ENCODE measurements around the gene BMPER. TPM values are rescaled to one million over a fixed set of nuclear protein-coding genes. Genes with fewer than 3 reads are reported as not detected.

The BMPER gene
- total RNA-seq, 4 donors from 2014 or later = 3.1 to 6.1 (median 3.9) TPM

DNA sequence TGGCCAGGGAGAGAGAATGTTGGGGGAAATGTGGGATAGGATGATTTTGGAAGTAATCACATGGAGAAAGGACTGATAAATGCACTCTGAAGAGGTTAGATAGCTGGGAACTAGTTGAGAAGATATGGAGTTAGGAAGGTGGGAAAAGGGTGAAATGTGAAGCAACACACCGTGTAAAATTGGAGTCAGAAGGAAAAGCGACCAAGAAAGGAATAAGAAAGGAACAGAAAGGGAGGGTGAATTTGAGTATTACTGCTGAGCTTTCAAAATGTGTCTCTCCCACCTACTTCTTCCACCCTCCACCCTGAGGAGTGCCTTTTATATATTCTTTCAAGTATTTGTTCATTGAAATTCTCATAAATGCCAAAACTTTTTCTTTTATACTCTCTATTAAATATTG lies 171.8 kb downstream of the BMPER start:
- TF ChIP-seq, protein P1, sequence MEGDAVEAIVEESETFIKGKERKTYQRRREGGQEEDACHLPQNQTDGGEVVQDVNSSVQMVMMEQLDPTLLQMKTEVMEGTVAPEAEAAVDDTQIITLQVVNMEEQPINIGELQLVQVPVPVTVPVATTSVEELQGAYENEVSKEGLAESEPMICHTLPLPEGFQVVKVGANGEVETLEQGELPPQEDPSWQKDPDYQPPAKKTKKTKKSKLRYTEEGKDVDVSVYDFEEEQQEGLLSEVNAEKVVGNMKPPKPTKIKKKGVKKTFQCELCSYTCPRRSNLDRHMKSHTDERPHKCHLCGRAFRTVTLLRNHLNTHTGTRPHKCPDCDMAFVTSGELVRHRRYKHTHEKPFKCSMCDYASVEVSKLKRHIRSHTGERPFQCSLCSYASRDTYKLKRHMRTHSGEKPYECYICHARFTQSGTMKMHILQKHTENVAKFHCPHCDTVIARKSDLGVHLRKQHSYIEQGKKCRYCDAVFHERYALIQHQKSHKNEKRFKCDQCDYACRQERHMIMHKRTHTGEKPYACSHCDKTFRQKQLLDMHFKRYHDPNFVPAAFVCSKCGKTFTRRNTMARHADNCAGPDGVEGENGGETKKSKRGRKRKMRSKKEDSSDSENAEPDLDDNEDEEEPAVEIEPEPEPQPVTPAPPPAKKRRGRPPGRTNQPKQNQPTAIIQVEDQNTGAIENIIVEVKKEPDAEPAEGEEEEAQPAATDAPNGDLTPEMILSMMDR (IDR thresholded peaks at IDR 0.05; ENCODE audit: low read depth) = no peak

DNA sequence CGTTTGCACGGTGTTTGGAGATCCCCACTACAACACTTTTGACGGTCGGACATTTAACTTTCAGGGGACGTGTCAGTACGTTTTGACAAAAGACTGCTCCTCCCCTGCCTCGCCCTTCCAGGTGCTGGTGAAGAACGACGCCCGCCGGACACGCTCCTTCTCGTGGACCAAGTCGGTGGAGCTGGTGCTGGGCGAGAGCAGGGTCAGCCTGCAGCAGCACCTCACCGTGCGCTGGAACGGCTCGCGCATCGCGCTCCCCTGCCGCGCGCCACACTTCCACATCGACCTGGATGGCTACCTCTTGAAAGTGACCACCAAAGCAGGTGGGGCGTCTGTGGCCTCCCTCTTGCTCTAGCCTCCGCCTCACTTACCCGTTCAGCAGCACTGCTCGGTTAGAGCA lies 173.5 kb downstream of the BMPER start:
- TF ChIP-seq, protein P1 (IDR thresholded peaks at IDR 0.05; ENCODE audit: low read depth) = no peak

DNA sequence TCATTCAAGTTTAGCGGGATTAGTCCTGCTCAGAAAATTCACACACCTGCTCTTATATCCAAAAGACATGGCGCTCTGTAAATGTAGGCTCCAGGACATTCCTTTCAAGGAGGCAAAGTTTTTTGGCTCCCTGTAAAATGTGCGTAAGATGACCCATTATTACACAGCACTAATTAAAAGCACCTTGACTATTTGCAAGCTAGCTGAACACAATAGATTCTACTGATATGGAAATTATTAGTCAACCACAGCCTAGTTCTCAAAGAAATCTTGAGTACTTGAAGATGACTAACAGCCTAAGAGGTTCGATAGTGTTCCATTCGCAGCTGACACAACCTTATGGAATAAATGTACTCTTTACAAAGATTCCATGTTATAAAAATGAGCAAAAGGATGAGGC lies 175.2 kb downstream of the BMPER start:
- TF ChIP-seq, protein P1 (IDR thresholded peaks at IDR 0.05; ENCODE audit: low read depth) = no peak

DNA sequence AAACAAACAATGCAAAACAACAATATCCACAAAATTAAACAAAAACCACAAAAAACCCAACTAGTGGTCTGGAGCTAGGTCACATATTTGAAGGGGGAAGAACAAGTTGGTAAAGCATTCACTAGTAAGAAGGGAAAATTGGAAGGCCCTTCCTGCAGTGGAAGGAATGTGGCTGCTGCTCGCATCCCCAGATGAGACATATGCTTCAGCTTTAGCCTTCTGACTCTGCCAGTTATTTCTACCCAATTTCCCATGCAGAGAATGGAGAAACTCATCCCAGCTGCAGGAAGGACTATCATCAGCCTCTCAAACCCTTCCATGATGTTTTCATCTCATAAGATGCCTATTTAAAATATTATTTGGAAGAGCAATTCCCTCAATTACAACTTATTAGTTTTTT lies 176.6 kb downstream of the BMPER start:
- TF ChIP-seq, protein P1 (IDR thresholded peaks at IDR 0.05; ENCODE audit: low read depth) = no peak

DNA sequence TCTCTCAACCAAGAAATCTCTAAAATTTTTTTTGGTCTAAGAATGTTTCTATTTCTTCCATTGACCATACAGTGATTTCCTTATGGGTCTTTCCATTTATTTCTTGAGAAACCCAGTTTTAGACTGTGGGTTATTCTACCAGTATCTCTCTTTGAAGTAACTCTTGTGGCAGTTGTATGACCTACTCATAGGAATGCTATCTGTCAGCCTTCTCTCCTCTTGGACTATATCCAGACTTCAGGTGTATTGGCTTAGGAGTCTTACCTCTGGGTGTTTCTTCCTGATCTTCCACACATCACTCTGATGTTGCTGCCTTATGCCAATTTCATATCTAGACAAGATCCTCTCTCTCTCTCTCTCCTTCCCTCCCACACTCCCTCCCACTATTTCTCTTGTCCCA lies 178.1 kb downstream of the BMPER start:
- TF ChIP-seq, protein P1 (IDR thresholded peaks at IDR 0.05; ENCODE audit: low read depth) = no peak

DNA sequence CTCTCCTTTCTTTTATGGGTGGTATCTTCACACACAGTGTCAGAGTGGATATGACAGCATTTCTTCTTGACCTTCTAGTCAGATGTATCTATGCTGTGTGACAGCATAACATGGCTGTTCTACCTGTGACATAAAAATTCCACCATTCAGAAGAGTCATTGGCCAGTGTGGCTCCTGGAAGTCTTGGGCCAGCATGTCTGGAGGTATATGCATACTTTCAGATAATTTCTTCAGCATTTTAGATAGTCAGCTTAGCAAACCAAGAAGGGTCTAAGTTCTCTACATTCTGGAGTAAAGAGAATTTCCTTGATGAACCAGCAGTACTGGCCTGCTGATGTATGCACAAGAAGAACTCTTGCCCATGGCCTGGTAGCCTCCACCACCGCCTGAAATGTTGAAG lies 179.3 kb downstream of the BMPER start:
- TF ChIP-seq, protein P1 (IDR thresholded peaks at IDR 0.05; ENCODE audit: low read depth) = no peak

DNA sequence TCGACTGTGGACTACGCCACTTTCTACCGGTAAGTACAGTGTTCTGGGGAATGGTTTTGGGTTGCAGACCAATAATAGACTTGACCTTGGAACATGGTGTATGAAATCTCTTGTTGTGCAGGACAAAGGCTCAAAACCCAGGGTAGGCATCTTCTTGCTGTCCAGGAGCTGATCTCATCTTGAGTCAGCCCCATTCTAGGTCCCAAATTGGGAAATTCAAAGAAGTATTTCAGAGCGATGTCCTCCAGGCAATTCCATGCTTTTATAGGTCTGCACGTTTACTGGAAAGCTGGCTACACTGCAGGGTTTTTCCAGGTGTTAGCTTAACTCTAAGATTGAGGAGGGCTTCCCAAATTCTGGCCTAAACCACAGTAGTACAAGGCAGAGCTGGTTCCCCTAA lies 180.7 kb downstream of the BMPER start:
- TF ChIP-seq, protein P1 (IDR thresholded peaks at IDR 0.05; ENCODE audit: low read depth) = no peak

Measured in subcutaneous adipose tissue (tissue), 4 donors.